Kidney (tissue), 14 donors: Measurements from ENCODE around the gene CA14. TPM values are rescaled to one million over a fixed set of nuclear protein-coding genes. Genes with fewer than 3 reads are reported as not detected.

Source experiments
- DNase-seq, 5 donors: peaks; one replicate each; pipeline ENCODE4 v3.0.0-alpha.2; 2013 to 2020
- FAIRE-seq: peaks from 2 replicates; lab custom pipeline; 2012; peaks lifted over from hg19 to GRCh38; lab: Jason Lieb, UNC
- H3K27ac ChIP-seq, 2 donors: one replicate each; pipeline ENCODE4 v1.7.0; 2013; ENCODE audit warnings: low read depth in 2 of 2, low read length in 2 of 2, inconsistent platforms in 1 of 2
- H3K27me3 ChIP-seq: one replicate; pipeline ENCODE4 v1.7.1; 2013; ENCODE audit warnings: low read length, inconsistent platforms; ENCODE audit not compliant: control insufficient read depth, insufficient read depth
- H3K36me3 ChIP-seq, 3 donors: one replicate each; pipeline versions ENCODE4 v1.7.0 to v1.7.1; 2013; ENCODE audit warnings: low read length in 3 of 3, control low read depth in 1 of 3, inconsistent platforms in 1 of 3; ENCODE audit not compliant: insufficient read depth in 3 of 3, control insufficient read depth in 2 of 3
- H3K4me1 ChIP-seq, 3 donors: one replicate each; pipeline versions ENCODE4 v1.7.0 to v1.7.1; 2013; ENCODE audit warnings: low read length in 3 of 3, inconsistent platforms in 1 of 3, low read depth in 1 of 3; ENCODE audit not compliant: control insufficient read depth in 2 of 3, insufficient read depth in 2 of 3
- H3K4me3 ChIP-seq, 3 donors: one replicate each; pipeline versions ENCODE4 v1.7.0 to v1.8.1; 2013; ENCODE audit warnings: low read length in 3 of 3, control low read depth in 1 of 3, inconsistent platforms in 1 of 3
- H3K9ac ChIP-seq, 3 donors: one replicate each; pipeline versions ENCODE4 v1.7.0 to v1.7.1; 2013; ENCODE audit warnings: low read length in 3 of 3, control low read depth in 1 of 3, inconsistent platforms in 1 of 3
- H3K9me3 ChIP-seq, 3 donors: one replicate each; pipeline versions ENCODE4 v1.7.0 to v1.7.1; 2013; ENCODE audit warnings: low read length in 3 of 3, control low read depth in 1 of 3, inconsistent platforms in 1 of 3; ENCODE audit not compliant: control insufficient read depth in 2 of 3, insufficient read depth in 1 of 3
- intact Hi-C: fragments of 100-400 bp; cut with DNase I; formaldehyde crosslinking; loops from one replicate; pipeline ENCODE4 v1.11.1; 2022
- polyA plus RNA-seq: library from polyadenylated mRNA; stranded (reverse); fragments of 350-450 nt; fragmentation: Illumina TruSeq; extraction: RNeasy Lipid Tissue Mini Kit (QIAGEN cat#74804); gene quantifications from one replicate; pipeline ENCODE4 v1.2.3, GENCODE V29; 2014; ENCODE audit warnings: low read depth, low replicate concordance; ENCODE audit not compliant: insufficient read depth
- total RNA-seq: library from RNA; stranded (reverse); fragmentation: NEBNext Ultra II Directional; extraction: Animal tissue kit (Norgen Biotek cat#: 25700); gene quantifications from one replicate; pipeline ENCODE4 v1.2.1, GENCODE V29; 2021
- TF ChIP-seq, protein P1 (sequence below): IDR thresholded peaks from 3 replicates; pipeline ENCODE4 v1.5.1; 2012; ENCODE audit warnings: mild to moderate bottlenecking, moderate library complexity, borderline replicate concordance; ENCODE audit not compliant: insufficient read depth; ENCODE audit errors: extremely low read depth
- donor health status: control.
- donor health status: control.
- donor health status: control.
- donor health status: control.
- donor health status: control.
- donor health status: DM: yes; HTN: yes; CAD: no.
- donor health status: Normal renal cell carcinoma (clear cell type).

Gene CA14
- total and polyA plus RNA-seq, 2 donors from 2014 or later = 0.35 to 0.41 TPM

- no peaks in the 10 kb centered on the region for H3K27me3 ChIP-seq
- peak within 1 kb of the TSS; percentile 64 to 68 for H3K27ac ChIP-seq
- TF ChIP-seq, protein P1, sequence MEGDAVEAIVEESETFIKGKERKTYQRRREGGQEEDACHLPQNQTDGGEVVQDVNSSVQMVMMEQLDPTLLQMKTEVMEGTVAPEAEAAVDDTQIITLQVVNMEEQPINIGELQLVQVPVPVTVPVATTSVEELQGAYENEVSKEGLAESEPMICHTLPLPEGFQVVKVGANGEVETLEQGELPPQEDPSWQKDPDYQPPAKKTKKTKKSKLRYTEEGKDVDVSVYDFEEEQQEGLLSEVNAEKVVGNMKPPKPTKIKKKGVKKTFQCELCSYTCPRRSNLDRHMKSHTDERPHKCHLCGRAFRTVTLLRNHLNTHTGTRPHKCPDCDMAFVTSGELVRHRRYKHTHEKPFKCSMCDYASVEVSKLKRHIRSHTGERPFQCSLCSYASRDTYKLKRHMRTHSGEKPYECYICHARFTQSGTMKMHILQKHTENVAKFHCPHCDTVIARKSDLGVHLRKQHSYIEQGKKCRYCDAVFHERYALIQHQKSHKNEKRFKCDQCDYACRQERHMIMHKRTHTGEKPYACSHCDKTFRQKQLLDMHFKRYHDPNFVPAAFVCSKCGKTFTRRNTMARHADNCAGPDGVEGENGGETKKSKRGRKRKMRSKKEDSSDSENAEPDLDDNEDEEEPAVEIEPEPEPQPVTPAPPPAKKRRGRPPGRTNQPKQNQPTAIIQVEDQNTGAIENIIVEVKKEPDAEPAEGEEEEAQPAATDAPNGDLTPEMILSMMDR = no peak
- H3K9ac ChIP-seq = peak within 1 kb of the TSS; percentile 80 to 95 (median 87)
- intact Hi-C loops = no loop called here
- peaks cover 6 to 7% (median 6%) of the 10 kb centered on the region in 3 donors for H3K4me1 ChIP-seq
- FAIRE-seq = no peak
- H3K9me3 ChIP-seq = no peaks in the 10 kb centered on the region
- peaks cover 0 to 7% (median 7%) of the 10 kb centered on the region in 3 donors for H3K36me3 ChIP-seq
- H3K4me3 ChIP-seq = peak within 1 kb of the TSS; percentile 90 to 96 (median 95)
- DNase-seq = peak; percentile 95 to 99 (median 96)
These were observed 36.1 kb downstream of the CA14 start, which contains the start of gene MRPS21 for GRCh38 chr1:150293433-150294253. TSS of gene MRPS21 (plus strand) at chr1:150293861. CDS start at chr1:150294367, 506 bp downstream.

DNA sequence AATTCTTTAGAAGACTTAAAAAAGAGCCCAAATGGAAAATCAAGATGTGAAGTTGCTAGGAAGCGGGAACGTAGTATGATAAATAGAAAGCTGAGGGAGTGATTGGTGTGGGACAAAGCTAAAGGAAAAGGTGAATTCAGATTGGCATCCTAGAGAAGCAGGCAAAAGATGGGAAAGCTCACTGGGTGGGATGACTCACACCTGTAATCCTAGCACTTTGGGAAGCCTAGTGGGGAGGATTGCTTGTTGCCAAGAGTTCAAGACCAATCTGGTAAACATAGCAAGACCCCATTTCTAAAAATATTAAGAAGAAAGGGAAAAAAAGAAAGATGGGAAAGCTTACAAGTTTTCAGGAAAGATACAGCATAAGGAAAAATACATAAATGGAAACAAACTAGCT, 37.9 kb downstream of the CA14 start:
- Histone ChIP-seq H3K4me1 (peaks cover 6 to 7% (median 6%) of the 10 kb centered on the region in 3 donors), H3K27ac (no peak overlapping the region), H3K9me3 (no peaks in the 10 kb centered on the region), H3K36me3 (peaks cover 0 to 7% (median 7%) of the 10 kb centered on the region in 3 donors), H3K9ac (no peak overlapping the region), H3K4me3 (no peak overlapping the region), H3K27me3 (no peaks in the 10 kb centered on the region)
- no peak for FAIRE-seq
- intact Hi-C loops = no loop called here
- DNase-seq = no peak
- TF ChIP-seq, protein P1 = no peak

DNA sequence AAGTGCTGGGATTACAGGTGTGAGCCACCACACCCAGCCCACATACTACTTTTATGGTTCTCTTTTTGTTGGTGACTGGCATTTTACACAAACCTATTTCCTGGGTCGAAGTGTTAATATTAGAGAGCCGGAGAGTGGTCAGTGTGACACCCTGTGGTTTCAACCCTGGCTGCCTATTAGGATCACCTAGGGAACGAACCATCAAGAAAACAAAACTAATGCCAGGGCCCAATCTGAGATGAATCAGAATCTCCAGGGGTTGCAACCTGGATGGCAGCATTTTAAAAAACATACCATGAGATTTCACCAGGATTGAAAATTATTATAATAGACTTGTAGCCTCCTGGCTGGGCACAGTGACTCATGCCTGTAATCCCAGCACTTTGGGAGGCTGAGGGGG, 42.1 kb downstream of the CA14 start:
- FAIRE-seq (no peak), DNase-seq (no peak)
- Histone ChIP-seq H3K9me3 (no peaks in the 10 kb centered on the region), H3K27me3 (no peaks in the 10 kb centered on the region), H3K27ac (no peak overlapping the region), H3K36me3 (peaks cover 3 to 25% (median 12%) of the 10 kb centered on the region in 3 donors), H3K9ac (no peak overlapping the region), H3K4me1 (no peaks in the 10 kb centered on the region), H3K4me3 (no peak overlapping the region)
- intact Hi-C loops = no loop called here
- TF ChIP-seq, protein P1 = no peak
